ENCODE measurements around the gene PHF1.

Gene PHF1

GRCh38 chr6:33428966-33429749 is 18.3 kb downstream of the PHF1 start:
- no peak overlapping the region for H3K4me3 ChIP-seq (ENCODE audit: low read depth, low read length)
- TF ChIP-seq, protein P1, sequence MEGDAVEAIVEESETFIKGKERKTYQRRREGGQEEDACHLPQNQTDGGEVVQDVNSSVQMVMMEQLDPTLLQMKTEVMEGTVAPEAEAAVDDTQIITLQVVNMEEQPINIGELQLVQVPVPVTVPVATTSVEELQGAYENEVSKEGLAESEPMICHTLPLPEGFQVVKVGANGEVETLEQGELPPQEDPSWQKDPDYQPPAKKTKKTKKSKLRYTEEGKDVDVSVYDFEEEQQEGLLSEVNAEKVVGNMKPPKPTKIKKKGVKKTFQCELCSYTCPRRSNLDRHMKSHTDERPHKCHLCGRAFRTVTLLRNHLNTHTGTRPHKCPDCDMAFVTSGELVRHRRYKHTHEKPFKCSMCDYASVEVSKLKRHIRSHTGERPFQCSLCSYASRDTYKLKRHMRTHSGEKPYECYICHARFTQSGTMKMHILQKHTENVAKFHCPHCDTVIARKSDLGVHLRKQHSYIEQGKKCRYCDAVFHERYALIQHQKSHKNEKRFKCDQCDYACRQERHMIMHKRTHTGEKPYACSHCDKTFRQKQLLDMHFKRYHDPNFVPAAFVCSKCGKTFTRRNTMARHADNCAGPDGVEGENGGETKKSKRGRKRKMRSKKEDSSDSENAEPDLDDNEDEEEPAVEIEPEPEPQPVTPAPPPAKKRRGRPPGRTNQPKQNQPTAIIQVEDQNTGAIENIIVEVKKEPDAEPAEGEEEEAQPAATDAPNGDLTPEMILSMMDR (IDR thresholded peaks at IDR 0.05; ENCODE audit: borderline replicate concordance, insufficient read depth, low read depth, low read length) = no peak

- no peak overlapping the region for H3K4me3 ChIP-seq (ENCODE audit: low read depth, low read length)
- TF ChIP-seq, protein P1 (IDR thresholded peaks at IDR 0.05; ENCODE audit: borderline replicate concordance, insufficient read depth, low read depth, low read length) = no peak
Measured at GRCh38 chr6:33429750-33430052, 18.9 kb downstream of the PHF1 start.

GRCh38 chr6:33430334-33430733 is 19.5 kb downstream of the PHF1 start:
- no peak overlapping the region for H3K4me3 ChIP-seq (ENCODE audit: low read depth, low read length)
- TF ChIP-seq, protein P1 (IDR thresholded peaks at IDR 0.05; ENCODE audit: borderline replicate concordance, insufficient read depth, low read depth, low read length) = no peak

DNA sequence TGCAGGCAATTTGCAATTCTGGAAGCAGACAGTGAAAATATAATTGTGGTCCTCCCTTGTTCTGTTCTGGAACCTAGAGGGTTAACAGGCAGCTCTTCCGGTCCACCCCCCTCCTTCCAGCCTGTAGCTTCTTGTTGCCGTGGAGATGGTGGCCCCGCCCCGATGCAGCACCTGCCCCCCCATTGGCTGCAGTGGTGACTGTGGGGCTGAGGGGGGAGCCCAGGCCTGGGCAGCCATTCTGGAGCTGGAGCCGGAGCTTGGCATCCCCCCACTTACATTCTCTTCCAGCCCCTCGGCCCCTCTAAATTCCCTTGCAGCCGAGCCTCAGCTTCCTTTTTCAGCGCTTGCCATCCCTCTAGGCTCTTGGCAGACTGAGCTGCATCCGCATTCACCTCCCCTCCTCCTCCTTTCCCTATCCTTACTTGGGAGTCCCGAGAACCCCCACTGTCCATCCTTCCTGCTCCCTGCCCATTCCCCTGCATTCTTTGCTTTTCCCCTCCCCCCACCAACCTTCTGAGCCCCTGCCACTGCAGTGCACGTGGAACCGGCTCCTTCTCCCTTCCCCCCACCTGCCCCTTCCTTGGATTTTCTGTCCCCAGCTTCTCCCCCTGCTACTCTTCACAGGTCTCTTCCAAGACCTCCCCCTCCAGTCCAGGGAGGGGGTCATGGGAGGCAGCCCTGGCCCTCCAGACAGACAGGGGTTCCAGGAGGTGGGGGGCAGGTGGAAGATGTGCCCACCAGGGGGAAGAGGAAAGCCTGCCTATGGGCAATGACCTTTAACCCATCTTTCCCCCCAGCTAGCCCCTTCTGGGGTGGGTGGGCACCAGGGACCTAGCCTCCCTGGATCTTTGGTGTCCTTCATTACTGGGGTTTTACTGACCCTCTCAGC is 20.4 kb downstream of the PHF1 start:
- TF ChIP-seq, protein P1 (IDR thresholded peaks at IDR 0.05; ENCODE audit: borderline replicate concordance, insufficient read depth, low read depth, low read length) = no peak
- peak overlapping the region; percentile 33 for H3K4me3 ChIP-seq (ENCODE audit: low read depth, low read length)

DNA sequence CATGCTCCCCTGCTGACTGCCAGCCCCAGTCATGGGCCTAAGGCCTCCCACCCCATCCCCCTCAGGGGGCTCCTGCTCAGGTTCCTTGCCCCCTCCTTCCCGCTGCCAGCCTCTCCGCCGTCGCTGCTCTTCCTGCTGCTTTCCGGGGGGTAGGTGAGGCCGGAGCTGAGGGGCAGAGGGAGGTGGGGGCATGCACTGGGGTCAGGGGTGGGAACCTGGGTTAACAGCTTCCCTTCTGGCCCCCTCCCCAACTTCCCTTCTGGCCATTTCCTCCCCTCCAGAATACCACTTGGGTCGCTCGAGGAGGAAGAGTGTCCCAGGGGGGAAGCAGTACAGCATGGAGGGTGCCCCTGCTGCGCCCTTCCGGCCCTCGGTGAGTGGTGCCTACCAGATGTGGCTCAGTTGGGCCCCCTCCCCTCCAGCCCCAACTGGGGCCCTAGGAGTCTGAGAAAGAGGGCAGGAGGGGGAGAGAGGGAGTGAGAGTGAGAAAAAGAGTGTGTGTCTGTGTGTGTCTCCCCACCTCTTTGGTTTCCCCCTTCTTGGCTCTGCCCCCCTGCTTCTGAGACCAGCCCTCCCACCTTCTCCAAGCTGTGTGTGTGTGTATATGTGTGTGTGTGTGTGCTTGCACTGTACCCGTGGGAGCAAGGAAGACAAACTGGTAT is 21.2 kb downstream of the PHF1 start:
- H3K4me3 ChIP-seq (ENCODE audit: low read depth, low read length) = no peak overlapping the region

DNA sequence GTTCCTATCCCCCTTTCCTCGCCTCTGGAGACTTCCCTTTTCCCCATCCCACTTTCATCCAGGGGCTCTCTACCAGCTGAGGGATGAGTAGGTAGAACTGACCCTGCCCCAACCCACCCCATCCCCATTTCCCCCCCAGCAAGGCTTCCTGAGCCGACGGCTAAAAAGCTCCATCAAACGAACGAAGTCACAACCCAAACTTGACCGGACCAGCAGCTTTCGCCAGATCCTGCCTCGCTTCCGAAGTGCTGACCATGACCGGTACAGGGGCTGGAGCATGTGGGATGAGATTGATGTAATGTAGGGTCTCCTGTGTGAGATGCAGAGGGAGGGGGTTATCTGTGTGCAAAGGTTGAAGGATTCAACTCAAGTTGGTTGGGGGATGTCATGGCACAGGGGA is 21.7 kb downstream of the PHF1 start:
- TF ChIP-seq, protein P1 (IDR thresholded peaks at IDR 0.05; ENCODE audit: borderline replicate concordance, insufficient read depth, low read depth, low read length) = no peak
- H3K4me3 ChIP-seq (ENCODE audit: low read depth, low read length) = no peak overlapping the region

More for the DNA sequence above, 21.2 kb downstream of the PHF1 start:
- TF ChIP-seq, protein P1 (IDR thresholded peaks at IDR 0.05; ENCODE audit: borderline replicate concordance, insufficient read depth, low read depth, low read length) = no peak
